GM18507 (cell line): ENCODE measurements around the gene PTPRK.

ENCODE experiments used
- DNase-seq: peaks from one replicate; pipeline ENCODE4 v3.0.0; 2011; ENCODE audit warnings: low read depth; ENCODE audit not compliant: insufficient read length; ENCODE audit errors: extremely low spot score
- FAIRE-seq: peaks from 2 replicates; lab custom pipeline; 2011; peaks lifted over from hg19 to GRCh38; lab: Jason Lieb, UNC

Gene PTPRK

GRCh38 chr6:128364766-128365519, 155.5 kb downstream of the PTPRK start:
- DNase-seq (no peak), FAIRE-seq (no peak)

- DNase-seq: no peak
- FAIRE-seq: no peak
Observed at GRCh38 chr6:128363020-128363813, 157.2 kb downstream of the PTPRK start.

GRCh38 chr6:128361378-128361777, 159.0 kb downstream of the PTPRK start:
- no peak for FAIRE-seq

GRCh38 chr6:128358244-128358776, 162.1 kb downstream of the PTPRK start:
- no peak for DNase-seq
- FAIRE-seq: no peak

More at GRCh38 chr6:128361378-128361777, 159.0 kb downstream of the PTPRK start:
- DNase-seq: no peak

GRCh38 chr6:128357392-128358130, 162.8 kb downstream of the PTPRK start:
- no peak for DNase-seq
- FAIRE-seq: no peak

- DNase-seq: no peak
- no peak for FAIRE-seq
Observed at GRCh38 chr6:128352366-128352765, 168.0 kb downstream of the PTPRK start.

- no peak for DNase-seq
- FAIRE-seq: no peak
Observed at GRCh38 chr6:128351255-128351514, 169.2 kb downstream of the PTPRK start.

GRCh38 chr6:128350416-128351254, 169.8 kb downstream of the PTPRK start:
- no peak for FAIRE-seq
- no peak for DNase-seq

GRCh38 chr6:128347123-128347522, 173.3 kb downstream of the PTPRK start:
- FAIRE-seq (no peak), DNase-seq (no peak)

- DNase-seq (no peak), FAIRE-seq (no peak)
Observed at GRCh38 chr6:128346569-128346968, 173.8 kb downstream of the PTPRK start.

- FAIRE-seq (no peak), DNase-seq (no peak)
Observed at GRCh38 chr6:128345278-128345677, 175.1 kb downstream of the PTPRK start.

GRCh38 chr6:128343706-128344105, 176.7 kb downstream of the PTPRK start:
- FAIRE-seq: no peak
- no peak for DNase-seq

GRCh38 chr6:128339635-128340450, 180.6 kb downstream of the PTPRK start:
- DNase-seq (no peak), FAIRE-seq (no peak)

- DNase-seq (no peak), FAIRE-seq (no peak)
Observed at GRCh38 chr6:128337619-128338018, 182.8 kb downstream of the PTPRK start.

GRCh38 chr6:128336436-128337095, 183.8 kb downstream of the PTPRK start:
- DNase-seq: no peak

GRCh38 chr6:128335963-128336362, 184.4 kb downstream of the PTPRK start:
- DNase-seq (no peak), FAIRE-seq (no peak)

More at GRCh38 chr6:128336436-128337095, 183.8 kb downstream of the PTPRK start:
- FAIRE-seq: no peak

GRCh38 chr6:128333581-128334223, 186.7 kb downstream of the PTPRK start:
- DNase-seq: no peak
- FAIRE-seq: no peak

GRCh38 chr6:128327890-128328289, 192.5 kb downstream of the PTPRK start:
- no peak for DNase-seq
- FAIRE-seq: peak; percentile 85
